Activated CD4-positive, CD25-positive, alpha-beta regulatory T cell treated with anti-CD3 and anti-CD28 coated beads, Interleukin-2, amount 50 U/mL, for 16 hours (primary cell): ENCODE data around the gene RRP15.
"Not testable (repeated sequence)": the region's sequence is repeated elsewhere in the genome, so short reads cannot be mapped to it uniquely, and the experiment has no call there.

Source experiments
- DNase-seq: peaks from one replicate; pipeline ENCODE4 v3.0.0-alpha.2; 2020; ENCODE audit warnings: low read depth, low spot score

Gene RRP15

DNA sequence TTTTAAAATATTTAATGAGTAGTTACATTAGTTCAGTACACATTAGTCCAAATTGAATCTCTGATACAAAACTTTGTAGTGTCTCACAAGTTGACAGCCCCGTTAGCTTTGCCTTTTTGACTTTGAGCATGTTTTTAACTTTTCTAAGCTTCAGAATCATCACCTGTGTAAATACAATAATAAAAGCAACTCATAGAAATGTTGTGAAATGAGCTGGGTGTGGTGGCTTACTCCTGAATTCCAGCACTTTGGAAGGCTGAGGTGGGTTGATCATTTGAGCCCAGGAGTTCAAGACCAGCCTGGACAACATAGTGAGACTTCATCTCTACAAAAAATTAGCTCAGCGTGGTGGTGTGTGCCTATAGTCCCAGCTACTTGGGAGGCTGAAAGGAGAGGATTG is 11.1 kb downstream of the RRP15 start:
- DNase-seq: no peak

DNA sequence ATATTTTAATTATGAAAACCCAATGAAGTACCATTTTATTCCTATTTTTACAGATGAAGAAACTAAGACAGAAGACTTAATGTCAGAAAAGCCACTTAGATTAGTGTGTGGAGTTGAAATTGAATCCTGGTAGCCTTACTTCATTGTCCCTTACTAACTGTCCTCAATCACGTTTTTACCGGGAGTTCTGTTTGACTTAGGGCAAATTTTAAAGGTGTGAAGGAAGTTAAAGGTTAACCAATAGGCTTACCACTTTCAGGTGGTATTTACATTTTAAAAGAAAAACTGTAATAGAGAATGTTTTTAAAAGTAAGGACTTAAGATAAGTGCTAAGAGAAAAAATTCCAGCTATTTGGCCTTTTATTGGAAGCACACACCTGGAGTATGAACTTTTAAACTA is 12.4 kb downstream of the RRP15 start:
- no peak for DNase-seq

DNA sequence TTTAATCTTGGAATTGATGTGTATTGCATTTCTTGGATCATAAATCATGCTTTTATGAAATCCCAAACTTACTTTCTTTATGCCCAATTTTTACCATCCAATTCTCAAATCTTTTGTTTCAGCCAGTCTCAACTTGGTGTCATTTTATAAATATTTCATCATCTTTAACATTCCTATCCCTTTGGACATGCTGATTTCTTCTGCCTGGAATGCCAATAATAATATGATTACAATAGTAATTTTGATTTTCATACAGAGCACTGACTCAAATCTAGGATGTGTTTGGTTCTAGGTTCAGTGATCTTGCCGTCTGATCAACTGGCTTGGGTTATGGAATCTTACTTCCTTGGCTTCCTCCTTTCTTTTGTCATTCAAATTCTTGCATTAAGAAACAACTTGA is 12.8 kb downstream of the RRP15 start:
- no peak for DNase-seq

GRCh38 chr1:218298398-218298797 is 13.3 kb downstream of the RRP15 start:
- no peak for DNase-seq

DNA sequence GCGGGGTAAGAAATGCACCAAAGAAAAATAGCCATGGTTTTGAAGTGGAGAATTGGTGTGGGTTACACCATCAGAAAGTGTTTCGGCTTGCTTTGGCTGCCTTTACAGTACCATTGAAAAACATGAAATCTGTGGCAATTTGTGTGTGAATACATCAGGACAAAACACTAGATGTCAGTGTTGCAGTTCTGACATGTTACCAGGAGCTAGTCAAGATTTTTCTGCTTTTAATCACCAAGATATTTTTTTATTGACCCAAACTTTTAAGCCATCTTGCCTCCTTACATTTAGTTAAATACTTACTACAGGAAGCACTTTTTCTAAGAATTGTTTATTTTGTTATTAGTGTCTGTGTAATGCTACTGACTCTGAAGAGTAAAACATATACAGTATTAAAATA is 14.3 kb downstream of the RRP15 start:
- no peak for DNase-seq

- no peak for DNase-seq
Observed at GRCh38 chr1:218301217-218301616, 16.1 kb downstream of the RRP15 start.

DNA sequence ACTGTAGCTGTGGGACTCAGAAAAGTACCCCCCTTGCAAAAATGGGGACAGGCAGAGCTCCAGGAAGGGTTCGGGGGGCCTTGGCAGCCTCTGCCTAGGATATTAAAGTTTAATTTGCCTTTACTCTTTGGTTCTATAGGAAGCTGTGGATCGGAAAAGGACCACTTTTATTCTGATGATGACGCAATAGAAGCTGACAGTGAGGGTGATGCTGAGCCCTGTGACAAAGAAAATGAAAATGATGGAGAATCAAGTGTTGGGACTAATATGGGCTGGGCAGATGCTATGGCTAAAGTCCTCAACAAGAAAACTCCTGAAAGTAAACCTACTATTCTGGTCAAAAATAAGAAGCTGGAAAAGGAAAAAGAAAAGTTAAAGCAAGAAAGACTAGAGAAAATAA is 17.1 kb downstream of the RRP15 start:
- no peak for DNase-seq

GRCh38 chr1:218303176-218303879 is 18.2 kb downstream of the RRP15 start:
- no peak for DNase-seq

- no peak for DNase-seq
Observed at GRCh38 chr1:218304281-218305039, 19.4 kb downstream of the RRP15 start.

DNA sequence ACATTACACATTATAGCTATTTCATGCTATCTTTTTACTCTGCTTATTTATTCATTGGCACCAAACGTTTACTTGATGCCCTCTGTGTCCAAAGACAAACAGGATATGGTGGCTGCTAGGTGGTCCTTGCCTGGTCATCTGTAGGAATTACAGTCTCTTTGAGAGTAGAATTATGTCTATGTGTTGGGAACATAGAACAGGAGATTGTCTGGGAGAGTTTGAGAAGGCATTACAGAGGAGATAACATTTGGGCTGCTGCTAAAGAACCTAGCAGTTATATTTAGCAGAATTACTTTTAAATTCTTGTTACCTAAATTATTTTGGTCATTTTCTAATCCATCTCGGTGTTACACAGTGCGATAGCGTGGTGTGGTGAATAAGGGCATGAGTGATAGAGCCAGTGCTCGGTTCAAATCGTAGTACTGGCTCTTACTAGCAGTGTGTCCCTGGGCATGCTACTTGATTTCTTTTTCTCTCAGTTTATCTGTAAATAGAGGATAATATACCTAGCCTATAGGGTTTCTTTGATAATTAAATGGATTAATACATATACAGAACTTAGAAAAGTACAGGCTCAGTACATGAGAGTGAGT is 20.5 kb downstream of the RRP15 start:
- DNase-seq: no peak

GRCh38 chr1:218312509-218312908 is 27.4 kb downstream of the RRP15 start:
- DNase-seq: no peak

GRCh38 chr1:218314316-218314715 is 29.2 kb downstream of the RRP15 start:
- no peak for DNase-seq

- no peak for DNase-seq
Observed at GRCh38 chr1:218315638-218316037, 30.5 kb downstream of the RRP15 start.

- no peak for DNase-seq
Observed at GRCh38 chr1:218317061-218317460, 32.0 kb downstream of the RRP15 start.

DNA sequence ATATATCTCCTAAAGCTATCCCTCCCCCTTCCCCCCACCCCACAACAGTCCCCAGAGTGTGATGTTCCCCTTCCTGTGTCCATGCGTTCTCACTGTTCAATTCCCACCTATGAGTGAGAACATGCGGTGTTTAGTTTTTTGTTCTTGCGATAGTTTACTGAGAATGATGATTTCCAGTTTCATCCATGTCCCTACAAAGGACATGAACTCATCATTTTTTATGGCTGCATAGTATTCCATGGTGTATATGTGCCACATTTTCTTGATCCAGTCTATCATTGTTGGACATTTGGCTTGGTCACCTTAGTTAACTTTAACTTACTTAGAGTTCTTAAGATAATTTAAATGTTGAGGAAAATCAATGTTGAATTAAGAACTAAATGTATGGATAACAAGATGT is 35.1 kb downstream of the RRP15 start:
- not testable (repeated sequence) for DNase-seq

GRCh38 chr1:218322762-218323161 is 37.7 kb downstream of the RRP15 start:
- no peak for DNase-seq

GRCh38 chr1:218323568-218324225 is 38.6 kb downstream of the RRP15 start:
- DNase-seq: no peak

DNA sequence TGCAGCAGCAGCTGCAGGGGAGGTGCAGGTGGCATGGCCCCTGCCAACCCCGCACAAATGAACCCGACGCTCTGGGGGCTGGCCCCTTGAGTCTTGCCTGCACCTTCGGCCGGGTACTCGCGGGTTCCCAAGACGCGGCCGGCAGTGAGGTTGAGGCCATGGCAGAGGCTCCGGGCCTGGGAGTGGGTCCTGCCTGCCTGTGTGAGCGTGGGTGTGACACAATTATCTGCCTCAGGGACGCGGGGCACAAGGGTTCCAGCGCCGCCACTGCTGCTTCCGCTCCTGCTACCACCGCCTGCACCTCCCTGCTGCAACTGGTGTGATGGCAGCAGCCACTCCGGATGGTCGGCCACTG is 39.1 kb downstream of the RRP15 start:
- no peak for DNase-seq

DNA sequence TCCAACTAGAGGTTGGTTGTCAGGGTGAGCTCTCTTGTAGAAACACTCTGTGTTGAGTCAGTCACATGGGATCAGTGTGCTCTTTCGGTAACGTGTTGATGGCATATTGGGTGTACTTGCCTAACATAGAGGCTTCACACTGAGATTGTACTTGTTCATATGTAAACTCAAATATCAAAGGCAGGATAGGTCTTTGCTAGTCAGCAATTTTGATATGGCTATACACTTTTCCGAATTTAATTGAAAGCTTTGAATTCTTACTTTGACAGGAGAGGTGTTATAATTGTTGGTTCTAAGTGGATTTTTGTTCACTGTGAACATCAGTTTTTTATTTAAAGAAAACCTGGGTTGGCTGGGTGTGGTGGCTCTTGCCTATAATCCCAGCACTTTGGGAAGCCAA is 43.7 kb downstream of the RRP15 start:
- DNase-seq: no peak

GRCh38 chr1:218330043-218330623 is 45.0 kb downstream of the RRP15 start:
- no peak for DNase-seq

GRCh38 chr1:218332416-218332815 is 47.3 kb downstream of the RRP15 start:
- DNase-seq: no peak

GRCh38 chr1:218336328-218336727 is 51.2 kb downstream of the RRP15 start:
- no peak for DNase-seq
